Measurements from ENCODE around the gene USP17L12.
"Not testable (repeated sequence)": the region's sequence is repeated elsewhere in the genome, so short reads cannot be mapped to it uniquely, and the experiment has no call there.

Gene USP17L12

GRCh38 chr4:9219852-9220251, at the start of gene USP17L12:
TSS of gene USP17L12 (plus strand) at chr4:9220152. CDS start at chr4:9220152, 0 bp downstream.
- not testable (repeated sequence) for DNase-seq (ENCODE audit: low spot score)

- DNase-seq (ENCODE audit: low spot score), result not testable (repeated sequence)
Measured at GRCh38 chr4:9210357-9210756, 9.6 kb upstream of the USP17L12 start, which contains the start of gene USP17L10. TSS of gene USP17L10 (plus strand) at chr4:9210657. CDS start at chr4:9210657, 0 bp downstream.

GRCh38 chr4:9214701-9215100, 5.3 kb upstream of the USP17L12 start:
- DNase-seq (ENCODE audit: low spot score), result not testable (repeated sequence)

GRCh38 chr4:9215105-9215504, 4.8 kb upstream of the USP17L12 start, which contains the start of gene USP17L11:
TSS of gene USP17L11 (plus strand) at chr4:9215405. CDS start at chr4:9215405, 0 bp downstream.
- not testable (repeated sequence) for DNase-seq (ENCODE audit: low spot score)

- not testable (repeated sequence) for DNase-seq (ENCODE audit: low spot score)
Measured at GRCh38 chr4:9224596-9224995, 4.6 kb downstream of the USP17L12 start, which contains the start of gene USP17L13. TSS of gene USP17L13 (plus strand) at chr4:9224896. CDS start at chr4:9224896, 0 bp downstream.

- DNase-seq (ENCODE audit: low spot score), result not testable (repeated sequence)
Measured at GRCh38 chr4:9230249-9230648, 10.3 kb downstream of the USP17L12 start.

GRCh38 chr4:9234085-9234484, 14.1 kb downstream of the USP17L12 start, which contains the start of gene USP17L15:
TSS of gene USP17L15 (plus strand) at chr4:9234385. CDS start at chr4:9234385, 0 bp downstream.
- not testable (repeated sequence) for DNase-seq (ENCODE audit: low spot score)

GRCh38 chr4:9238461-9238860, 18.5 kb downstream of the USP17L12 start:
- DNase-seq (ENCODE audit: low spot score), result peak; percentile 6

- DNase-seq (ENCODE audit: low spot score), result not testable (repeated sequence)
Measured at GRCh38 chr4:9243579-9243978, 23.6 kb downstream of the USP17L12 start, which contains the start of gene USP17L17. TSS of gene USP17L17 (plus strand) at chr4:9243879. CDS start at chr4:9243879, 0 bp downstream.

GRCh38 chr4:9247953-9248680, 28.2 kb downstream of the USP17L12 start, which contains the start of gene USP17L18:
TSS of gene USP17L18 (plus strand) at chr4:9248630. CDS start at chr4:9248630, 0 bp downstream.
- DNase-seq (ENCODE audit: low spot score), result not testable (repeated sequence)

- not testable (repeated sequence) for DNase-seq (ENCODE audit: low spot score)
Measured at GRCh38 chr4:9253078-9253477, 33.1 kb downstream of the USP17L12 start, which contains the start of gene USP17L19. TSS of gene USP17L19 (plus strand) at chr4:9253378. CDS start at chr4:9253378, 0 bp downstream.

GRCh38 chr4:9257824-9258223, 37.9 kb downstream of the USP17L12 start, which contains the start of gene USP17L20:
TSS of gene USP17L20 (plus strand) at chr4:9258124. CDS start at chr4:9258124, 0 bp downstream.
- not testable (repeated sequence) for DNase-seq (ENCODE audit: low spot score)

- not testable (repeated sequence) for DNase-seq (ENCODE audit: low spot score)
Measured at GRCh38 chr4:9262572-9262971, 42.6 kb downstream of the USP17L12 start, which contains the start of gene USP17L21. TSS of gene USP17L21 (plus strand) at chr4:9262872. CDS start at chr4:9262872, 0 bp downstream.

GRCh38 chr4:9267319-9267718, 47.4 kb downstream of the USP17L12 start, which contains the start of gene USP17L22:
TSS of gene USP17L22 (plus strand) at chr4:9267619. CDS start at chr4:9267619, 0 bp downstream.
- not testable (repeated sequence) for DNase-seq (ENCODE audit: low spot score)

All from CD4-positive, alpha-beta T cell treated with Interleukin-15 for 4 hours (primary cell).